Measurements from ENCODE around the gene DRC7. TPM values are rescaled to one million over a fixed set of nuclear protein-coding genes. Genes with fewer than 3 reads are reported as not detected.

Gene DRC7
- total and polyA plus RNA-seq, 8 donors, result 0.28 to 2.4 (median 0.76) TPM

DNA sequence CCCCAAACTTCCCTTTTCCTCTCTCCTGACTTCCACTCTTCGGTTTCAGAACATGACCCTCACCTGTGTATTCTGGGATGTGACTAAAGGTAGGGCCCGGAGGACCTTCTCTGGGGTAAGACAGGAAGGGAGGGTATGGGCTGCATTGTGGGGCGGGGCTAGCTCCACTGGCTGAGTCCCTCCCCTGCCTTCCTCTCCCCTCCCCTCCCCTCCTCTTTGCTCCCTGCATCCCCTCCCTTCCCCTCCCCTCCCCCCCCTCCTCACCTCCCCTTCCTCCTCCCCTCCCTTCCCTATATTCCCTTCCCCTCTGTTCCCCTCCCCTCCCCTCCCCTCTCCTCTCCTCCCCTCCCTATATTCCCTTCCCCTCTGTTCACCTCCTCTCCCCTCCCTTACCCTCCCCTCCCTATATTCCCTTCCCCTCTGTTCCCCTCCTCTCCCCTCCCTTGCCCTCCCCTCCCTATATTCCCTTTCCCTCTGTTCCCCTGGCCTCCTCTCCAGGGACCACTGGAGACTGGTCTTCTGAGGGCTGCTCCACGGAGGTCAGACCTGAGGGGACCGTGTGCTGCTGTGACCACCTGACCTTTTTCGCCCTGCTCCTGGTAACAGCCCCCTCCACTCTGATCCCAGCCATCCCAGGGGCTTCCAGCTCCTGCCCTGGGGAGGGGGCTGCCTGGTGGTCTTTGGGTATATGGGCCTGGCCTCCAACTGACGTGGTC, 14.7 kb upstream of the DRC7 start:
- ATAC-seq, result no peak
- Histone ChIP-seq H3K4me1 (peaks cover 5 to 6% (median 5%) of the 10 kb centered on the region in 3 donors), H3K9me3 (no peaks in the 10 kb centered on the region), H3K27me3 (no peaks in the 10 kb centered on the region), H3K27ac (no peak overlapping the region), H3K4me3 (no peak overlapping the region), H3K36me3 (no peaks in the 10 kb centered on the region)
- WGBS, 2 donors, result 89% methylated on average over 7 of the region's 7 CpGs
- TF ChIP-seq, protein P1, sequence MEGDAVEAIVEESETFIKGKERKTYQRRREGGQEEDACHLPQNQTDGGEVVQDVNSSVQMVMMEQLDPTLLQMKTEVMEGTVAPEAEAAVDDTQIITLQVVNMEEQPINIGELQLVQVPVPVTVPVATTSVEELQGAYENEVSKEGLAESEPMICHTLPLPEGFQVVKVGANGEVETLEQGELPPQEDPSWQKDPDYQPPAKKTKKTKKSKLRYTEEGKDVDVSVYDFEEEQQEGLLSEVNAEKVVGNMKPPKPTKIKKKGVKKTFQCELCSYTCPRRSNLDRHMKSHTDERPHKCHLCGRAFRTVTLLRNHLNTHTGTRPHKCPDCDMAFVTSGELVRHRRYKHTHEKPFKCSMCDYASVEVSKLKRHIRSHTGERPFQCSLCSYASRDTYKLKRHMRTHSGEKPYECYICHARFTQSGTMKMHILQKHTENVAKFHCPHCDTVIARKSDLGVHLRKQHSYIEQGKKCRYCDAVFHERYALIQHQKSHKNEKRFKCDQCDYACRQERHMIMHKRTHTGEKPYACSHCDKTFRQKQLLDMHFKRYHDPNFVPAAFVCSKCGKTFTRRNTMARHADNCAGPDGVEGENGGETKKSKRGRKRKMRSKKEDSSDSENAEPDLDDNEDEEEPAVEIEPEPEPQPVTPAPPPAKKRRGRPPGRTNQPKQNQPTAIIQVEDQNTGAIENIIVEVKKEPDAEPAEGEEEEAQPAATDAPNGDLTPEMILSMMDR (IDR thresholded peaks at IDR 0.05), result no peak
- no peak for FAIRE-seq
- DNase-seq, result no peak
- intact Hi-C loops (cut with DNase I), result no loop called here

DNA sequence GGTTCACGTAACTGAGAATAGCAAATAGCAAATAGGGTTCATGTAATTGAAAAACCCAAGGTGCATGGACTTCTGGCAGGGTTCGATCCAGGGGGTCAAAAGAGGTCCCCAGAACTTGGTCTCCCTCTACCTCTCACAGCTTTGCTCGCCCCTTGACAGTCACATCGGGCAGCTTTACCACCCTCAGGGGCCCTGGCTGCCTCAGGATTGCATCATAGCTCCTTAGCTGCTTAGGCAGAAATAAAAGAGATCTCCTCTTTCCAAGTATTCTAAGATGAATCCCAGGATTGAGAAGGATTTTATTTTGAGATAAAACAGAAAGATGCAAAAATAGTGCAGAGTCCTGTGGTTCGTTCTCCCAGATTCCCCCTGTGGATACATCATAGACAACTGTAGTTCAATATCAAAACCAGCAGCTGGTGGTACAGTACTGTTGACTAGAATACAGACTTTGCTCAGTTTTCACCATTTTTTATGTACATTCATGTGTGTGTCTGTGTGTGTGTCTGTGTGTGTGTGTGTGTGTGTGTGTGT, 13.7 kb upstream of the DRC7 start:
- TF ChIP-seq, protein P1 (IDR thresholded peaks at IDR 0.05), result no peak
- Histone ChIP-seq H3K27ac (no peak overlapping the region), H3K36me3 (no peaks in the 10 kb centered on the region), H3K9me3 (no peaks in the 10 kb centered on the region), H3K4me3 (no peak overlapping the region), H3K27me3 (no peaks in the 10 kb centered on the region), H3K4me1 (peaks cover 5 to 6% (median 5%) of the 10 kb centered on the region in 3 donors)
- 80 to 88% methylated on average over 5 of the region's 5 CpGs for WGBS, 2 donors
- no peak for ATAC-seq
- DNase-seq, result no peak
- intact Hi-C loops (cut with DNase I), result no loop called here
- no peak for FAIRE-seq

DNA sequence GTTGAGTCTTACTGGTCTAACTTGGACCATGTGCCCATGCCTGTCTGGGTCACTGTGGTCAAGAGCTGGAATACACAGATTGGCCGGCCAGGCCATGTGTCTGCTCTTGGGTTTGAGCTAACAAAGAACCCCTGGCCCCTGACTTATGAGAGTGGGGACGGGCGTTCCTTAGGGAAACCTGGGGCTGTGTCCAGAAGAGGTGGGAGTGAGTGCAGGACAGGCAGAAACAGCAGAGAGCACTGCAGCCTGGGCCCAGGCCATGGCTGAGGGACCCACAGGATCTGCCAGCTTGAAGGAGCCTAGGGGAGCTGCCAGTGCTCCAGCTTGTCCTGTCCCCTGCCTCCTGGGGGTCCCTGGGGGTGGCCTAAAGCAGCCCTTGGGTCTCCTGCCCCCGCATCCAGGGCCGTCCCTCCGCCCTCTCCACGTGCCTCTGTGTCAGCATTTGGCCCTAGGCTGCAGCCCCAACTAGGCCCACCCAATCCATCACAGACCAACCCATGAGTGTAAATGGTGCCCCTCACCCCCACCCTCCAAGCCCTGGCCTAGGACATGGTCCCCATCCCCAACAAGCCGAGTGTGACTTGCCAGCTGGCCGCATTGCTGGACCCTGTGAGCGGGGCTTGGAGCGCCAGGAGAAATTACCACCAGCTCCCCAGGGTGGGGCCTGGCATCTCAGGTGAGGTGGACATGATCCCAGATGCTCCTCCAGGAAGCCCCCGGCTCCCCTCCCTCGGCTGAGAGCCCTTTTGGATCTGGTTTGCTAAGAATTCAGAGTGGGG, 12.5 kb upstream of the DRC7 start:
- WGBS, 2 donors, result 94 to 95% methylated on average over 13 of the region's 13 CpGs

DNA sequence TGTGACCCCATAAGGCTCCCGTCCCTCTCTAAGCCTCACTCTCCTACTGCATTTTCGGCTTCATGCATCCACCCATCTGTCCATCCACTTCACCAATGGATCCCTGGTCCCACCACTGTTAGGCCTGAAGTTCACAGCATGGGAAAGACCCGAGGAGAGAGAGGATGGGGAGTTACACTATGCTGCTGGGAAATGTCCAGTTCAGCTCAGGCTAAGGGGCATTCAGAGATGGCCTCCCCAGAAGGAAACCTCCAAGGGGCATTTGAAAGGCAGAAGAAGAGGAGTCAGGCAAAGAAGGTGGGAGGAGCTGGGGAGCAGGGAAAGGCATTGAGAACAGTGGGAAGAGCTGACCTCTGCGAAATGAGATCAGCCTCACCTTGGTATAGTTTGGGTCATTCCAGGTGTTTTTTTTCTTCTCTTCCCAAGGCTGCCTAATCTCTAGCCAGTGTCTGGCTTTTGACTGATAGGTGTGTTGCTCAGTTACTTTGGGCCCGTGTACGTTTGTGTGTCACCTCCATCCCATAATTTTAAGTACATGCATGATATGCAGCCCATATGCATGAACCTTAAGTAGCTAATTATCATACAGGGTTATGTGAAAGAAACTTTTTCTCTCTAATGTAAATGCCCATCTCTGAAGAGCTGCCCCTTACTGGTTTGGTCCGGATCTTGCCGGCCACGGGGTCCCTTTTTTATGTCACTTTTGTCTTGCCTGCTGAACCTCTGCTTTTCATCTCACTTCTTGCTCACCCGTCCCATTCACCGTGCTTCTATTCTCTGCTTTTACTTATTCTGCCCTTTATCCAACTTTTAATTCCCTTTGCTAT, 11.6 kb upstream of the DRC7 start:
- peaks cover 0 to 2% (median 2%) of the 10 kb centered on the region in 3 donors for H3K4me1 ChIP-seq
- no peaks in the 10 kb centered on the region for H3K27me3 ChIP-seq
- FAIRE-seq (no peak), DNase-seq (no peak), ATAC-seq (peak; percentile 69 to 88 (median 78))
- H3K4me3 ChIP-seq, result no peak overlapping the region
- H3K9me3 ChIP-seq, result no peaks in the 10 kb centered on the region
- intact Hi-C loops (cut with DNase I), result no loop called here
- H3K27ac ChIP-seq, result no peak overlapping the region
- WGBS, 2 donors, result 72% methylated on average over 11 of the region's 11 CpGs
- H3K36me3 ChIP-seq, result no peaks in the 10 kb centered on the region
- TF ChIP-seq, protein P1 (IDR thresholded peaks at IDR 0.05), result no peak

More for the DNA sequence above, 12.5 kb upstream of the DRC7 start:
- no peaks in the 10 kb centered on the region for H3K27me3 ChIP-seq
- H3K4me1 ChIP-seq, result peaks cover 3 to 5% (median 5%) of the 10 kb centered on the region in 3 donors
- ATAC-seq, result no peak
- intact Hi-C loops (cut with DNase I), result no loop called here
- TF ChIP-seq, protein P1 (IDR thresholded peaks at IDR 0.05), result no peak
- no peak overlapping the region for H3K27ac ChIP-seq
- FAIRE-seq, result no peak
- no peaks in the 10 kb centered on the region for H3K9me3 ChIP-seq
- DNase-seq, result no peak
- H3K4me3 ChIP-seq, result no peak overlapping the region
- no peaks in the 10 kb centered on the region for H3K36me3 ChIP-seq

All from pancreas (tissue), 10 donors.